AG04450 (cell line): ENCODE measurements around the gene GPX4. TPM values are rescaled to one million over a fixed set of nuclear protein-coding genes. Genes with fewer than 3 reads are reported as not detected.

Source experiments
- CTCF ChIA-PET: fragments of 300-600, 350-600 bp; formaldehyde crosslinking; extraction: SDS; loops from one replicate; lab custom pipeline; 2022; ENCODE audit warnings: antibody characterized with exemption, inconsistent platforms; lab: Charles Lee
- POLR2A ChIA-PET: fragments of 350-600 bp; formaldehyde crosslinking; extraction: SDS; loops from one replicate; lab custom pipeline; 2021; ENCODE audit warnings: antibody characterized with exemption, inconsistent platforms; lab: Yijun Ruan, JAX
- DNase-seq: peaks from one replicate; pipeline ENCODE4 v3.0.0-alpha.2; 2011; ENCODE audit warnings: low read depth, low spot score
- H3K27ac ChIP-seq: one replicate; pipeline ENCODE4 v1.5.1; 2012; ENCODE audit warnings: low read depth, low read length, control low read depth
- H3K27me3 ChIP-seq: one replicate; pipeline ENCODE4 v1.6.0; 2012; ENCODE audit warnings: low read length; ENCODE audit not compliant: control insufficient read depth, insufficient read depth
- H3K4me3 ChIP-seq: 2 replicates; pipeline ENCODE4 v1.5.1; 2011; ENCODE audit warnings: mild to moderate bottlenecking, low read depth, low read length, control low read depth
- H3K9me3 ChIP-seq: 2 replicates; pipeline ENCODE4 v1.5.1; 2012; ENCODE audit warnings: low read length; ENCODE audit not compliant: control insufficient read depth, insufficient read depth
- polyA plus RNA-seq: library from polyadenylated mRNA; depleted of rRNA; stranded (reverse); fragments of >200 nt; gene quantifications from 2 replicates; pipeline ENCODE4 v1.2.3, GENCODE V29; 2011
- TF ChIP-seq, protein P1 (sequence below): IDR thresholded peaks from 2 replicates; pipeline ENCODE4 v1.5.1; 2011; ENCODE audit warnings: low read depth, low read length, control low read depth, inconsistent platforms

The GPX4 gene
- polyA plus RNA-seq, 1 experiment: 627 TPM

DNA sequence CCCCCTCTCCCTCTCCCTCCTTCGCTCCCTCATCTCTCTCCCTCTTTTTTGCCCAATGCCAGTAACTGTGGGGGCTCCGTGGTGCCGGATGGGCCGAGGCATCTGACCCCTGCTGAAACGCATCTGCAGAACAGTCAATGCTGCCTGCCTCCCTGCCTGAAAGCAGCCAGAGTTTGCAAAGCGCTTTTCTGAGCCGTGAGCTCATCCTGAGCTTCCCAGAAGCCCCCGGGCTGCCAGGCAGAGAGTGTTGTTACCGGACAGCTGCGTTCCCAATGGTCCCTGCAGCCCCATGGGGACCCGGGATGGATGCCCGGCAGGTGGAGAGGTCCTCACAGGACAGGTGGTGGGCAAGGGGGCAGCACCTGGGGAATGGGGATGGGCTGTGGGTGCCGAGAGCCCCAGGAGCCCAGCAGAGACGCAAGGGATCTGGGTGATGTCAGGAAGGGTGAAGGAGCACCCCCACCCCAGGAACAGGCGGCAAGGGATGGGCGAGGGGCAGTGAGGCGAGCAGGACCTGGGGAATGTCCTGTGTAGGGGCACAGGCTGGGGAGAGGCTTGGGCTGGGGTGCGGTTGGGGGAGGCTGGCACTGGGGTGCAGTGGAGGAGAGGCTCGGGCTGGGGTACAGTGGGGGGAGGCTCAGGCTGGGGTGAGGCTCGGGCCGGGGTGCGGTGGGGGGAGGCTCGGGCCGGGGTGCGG lies 33.0 kb downstream of the GPX4 start:
- Histone ChIP-seq H3K9me3 (peaks cover 15% of the 10 kb centered on the region; the same call in 1 of the 2 replicates), H3K27me3 (no peaks in the 10 kb centered on the region), H3K4me3 (no peak overlapping the region), H3K27ac (no peak overlapping the region)
- no peak for DNase-seq
- ChIA-PET POLR2A (no interaction called here), CTCF (interaction anchor here (0.6 kb wide), 1 partner anchor 23 kb away, joined by 3 read pairs; no protein-coding TSS in a partner anchor)
- TF ChIP-seq, protein P1, sequence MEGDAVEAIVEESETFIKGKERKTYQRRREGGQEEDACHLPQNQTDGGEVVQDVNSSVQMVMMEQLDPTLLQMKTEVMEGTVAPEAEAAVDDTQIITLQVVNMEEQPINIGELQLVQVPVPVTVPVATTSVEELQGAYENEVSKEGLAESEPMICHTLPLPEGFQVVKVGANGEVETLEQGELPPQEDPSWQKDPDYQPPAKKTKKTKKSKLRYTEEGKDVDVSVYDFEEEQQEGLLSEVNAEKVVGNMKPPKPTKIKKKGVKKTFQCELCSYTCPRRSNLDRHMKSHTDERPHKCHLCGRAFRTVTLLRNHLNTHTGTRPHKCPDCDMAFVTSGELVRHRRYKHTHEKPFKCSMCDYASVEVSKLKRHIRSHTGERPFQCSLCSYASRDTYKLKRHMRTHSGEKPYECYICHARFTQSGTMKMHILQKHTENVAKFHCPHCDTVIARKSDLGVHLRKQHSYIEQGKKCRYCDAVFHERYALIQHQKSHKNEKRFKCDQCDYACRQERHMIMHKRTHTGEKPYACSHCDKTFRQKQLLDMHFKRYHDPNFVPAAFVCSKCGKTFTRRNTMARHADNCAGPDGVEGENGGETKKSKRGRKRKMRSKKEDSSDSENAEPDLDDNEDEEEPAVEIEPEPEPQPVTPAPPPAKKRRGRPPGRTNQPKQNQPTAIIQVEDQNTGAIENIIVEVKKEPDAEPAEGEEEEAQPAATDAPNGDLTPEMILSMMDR: no peak

DNA sequence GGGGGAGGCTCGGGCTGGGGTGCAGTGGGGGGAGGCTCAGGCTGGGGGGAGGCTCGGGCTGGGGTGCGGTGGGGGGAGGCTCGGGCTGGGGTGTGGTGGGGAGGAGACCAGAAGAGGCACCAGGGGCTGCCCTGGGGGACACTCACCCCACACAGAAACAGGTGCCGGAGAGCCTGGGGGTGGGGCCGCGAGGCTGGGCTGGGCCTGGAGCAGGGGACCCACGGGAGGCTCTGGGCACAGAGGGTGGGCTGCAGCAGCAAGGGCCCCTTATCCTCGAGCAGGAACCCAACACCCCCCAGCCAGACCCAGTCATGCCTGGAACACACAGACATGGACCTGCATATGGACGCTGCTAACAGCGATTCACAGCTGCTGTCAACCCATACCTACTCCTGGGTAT lies 34.3 kb downstream of the GPX4 start:
- H3K27me3 ChIP-seq: no peaks in the 10 kb centered on the region
- no peak for DNase-seq
- H3K9me3 ChIP-seq: peaks cover 14% of the 10 kb centered on the region; the same call in 1 of the 2 replicates
- no peak overlapping the region for H3K27ac ChIP-seq
- ChIA-PET POLR2A (no interaction called here), CTCF (no interaction called here)
- no peak overlapping the region for H3K4me3 ChIP-seq
- TF ChIP-seq, protein P1: no peak

DNA sequence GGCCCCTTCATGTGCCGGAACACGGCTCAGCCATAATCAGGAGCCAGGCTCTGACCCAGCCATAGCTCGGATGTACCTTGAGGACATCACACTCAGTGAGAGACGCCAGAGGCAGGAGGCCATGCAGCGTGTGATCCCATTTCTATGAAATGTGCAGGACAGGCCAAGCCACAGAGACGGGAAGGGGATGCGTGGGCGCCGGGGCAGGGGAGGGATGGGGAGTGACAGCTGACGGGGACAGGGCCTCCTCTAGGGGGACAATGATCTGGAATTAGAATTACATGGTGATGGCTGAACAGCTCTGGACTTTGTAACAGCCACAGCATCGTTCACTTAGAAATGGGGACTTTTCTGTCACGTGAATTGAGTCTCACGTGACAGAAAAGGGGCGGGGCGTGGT lies 35.3 kb downstream of the GPX4 start:
- TF ChIP-seq, protein P1: no peak
- Histone ChIP-seq H3K9me3 (peaks cover 17% of the 10 kb centered on the region; the same call in 1 of the 2 replicates), H3K27me3 (no peaks in the 10 kb centered on the region), H3K4me3 (no peak overlapping the region), H3K27ac (no peak overlapping the region)
- DNase-seq: no peak
- CTCF ChIA-PET: interaction anchor here (0.6 kb wide), 1 partner anchor 83 kb away, joined by 3 read pairs; no protein-coding TSS in a partner anchor
- POLR2A ChIA-PET: no interaction called here

DNA sequence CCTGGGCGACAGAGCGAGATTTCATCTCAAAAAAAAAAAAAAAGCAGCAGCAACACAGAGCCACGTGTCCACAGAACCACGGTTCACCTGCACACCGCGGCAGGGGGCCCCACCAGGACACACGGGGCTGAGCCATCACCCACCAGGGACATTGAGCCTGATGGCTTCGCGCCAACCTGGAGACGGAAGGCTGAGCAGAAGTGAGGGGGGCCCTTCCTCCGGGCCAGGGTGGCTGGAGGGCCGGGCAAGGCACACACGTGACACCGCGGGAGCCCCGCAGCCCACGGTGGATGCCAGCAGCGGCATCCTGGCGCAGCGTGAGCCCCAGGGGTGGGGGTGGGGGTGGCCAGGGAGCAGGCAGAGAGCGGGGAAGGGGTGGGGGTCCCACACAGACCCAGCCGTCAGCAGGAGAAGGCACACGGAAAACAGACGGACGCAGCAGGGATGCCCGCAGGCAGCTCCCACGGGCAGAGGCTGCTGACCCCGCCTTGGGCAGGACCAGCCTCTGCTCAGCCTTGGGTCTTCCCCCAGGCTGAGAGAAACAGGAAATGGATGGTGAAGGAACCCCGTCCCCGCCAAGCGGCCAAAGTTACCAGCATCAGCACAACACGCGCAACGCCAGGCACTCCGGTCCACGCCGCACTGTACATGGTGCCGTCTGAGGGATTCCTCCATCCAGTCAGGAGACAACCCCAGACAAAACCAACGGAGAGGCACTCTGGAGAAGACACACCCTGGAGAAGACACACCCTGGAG lies 36.7 kb downstream of the GPX4 start:
- CTCF ChIA-PET: no interaction called here

More for the DNA sequence above, 36.7 kb downstream of the GPX4 start:
- H3K27me3 ChIP-seq: no peaks in the 10 kb centered on the region
- DNase-seq: no peak
- TF ChIP-seq, protein P1: no peak
- no peak overlapping the region for H3K4me3 ChIP-seq
- POLR2A ChIA-PET: interaction anchor here (0.7 kb wide), 1 partner anchor 17 kb away, joined by 3 read pairs; no protein-coding TSS in a partner anchor
- H3K27ac ChIP-seq: no peak overlapping the region
- H3K9me3 ChIP-seq: peaks cover 18% of the 10 kb centered on the region; the same call in 1 of the 2 replicates
